Loucy (cell line): ENCODE results near the gene RAPGEF2.

ENCODE experiments used
- H2AFZ ChIP-seq: fragments of 200-600 bp; sonication (generic); 2 replicates; pipeline ENCODE4 v1.6.0; 2016; ENCODE audit warnings: antibody characterized with exemption, mild to moderate bottlenecking, low read length, moderate library complexity
- H3F3A ChIP-seq: fragments of 200-600 bp; 2 replicates; pipeline ENCODE4 v1.6.0; 2016; ENCODE audit warnings: antibody characterized with exemption, low read depth, mild to moderate bottlenecking
- H3K27me3 ChIP-seq: fragments of 200-600 bp; sonication (generic); 2 replicates; pipeline ENCODE4 v1.6.1; 2014; ENCODE audit warnings: low read length, mild to moderate bottlenecking; ENCODE audit not compliant: insufficient read depth, poor library complexity, severe bottlenecking
- H3K36me3 ChIP-seq: fragments of 200-600 bp; sonication (generic); 2 replicates; pipeline ENCODE4 v1.6.1; 2016; ENCODE audit warnings: low read length; ENCODE audit not compliant: insufficient read depth
- H3K4me1 ChIP-seq: fragments of 200-600 bp; sonication (generic); 2 replicates; pipeline ENCODE4 v1.5.1; 2014; ENCODE audit warnings: low read length, mild to moderate bottlenecking; ENCODE audit not compliant: insufficient read depth, poor library complexity, severe bottlenecking
- H3K4me2 ChIP-seq: fragments of 200-600 bp; sonication (generic); 2 replicates; pipeline ENCODE4 v1.6.0; 2014; ENCODE audit warnings: antibody characterized with exemption, low read length, low read depth, mild to moderate bottlenecking; ENCODE audit not compliant: poor library complexity, severe bottlenecking
- H3K4me3 ChIP-seq: fragments of 200-600 bp; sonication (generic); 2 replicates; pipeline ENCODE4 v1.5.1; 2014; ENCODE audit warnings: low read length, mild to moderate bottlenecking, mixed read lengths; ENCODE audit not compliant: poor library complexity, severe bottlenecking
- H3K79me2 ChIP-seq: fragments of 200-600 bp; sonication (generic); 2 replicates; pipeline ENCODE4 v1.6.1; 2014; ENCODE audit warnings: low read length; ENCODE audit not compliant: insufficient read depth
- H3K9ac ChIP-seq: fragments of 200-600 bp; sonication (generic); 2 replicates; pipeline ENCODE4 v1.6.0; 2014; ENCODE audit warnings: mild to moderate bottlenecking, low read depth, low read length, moderate library complexity; ENCODE audit not compliant: poor library complexity, severe bottlenecking
- H3K9me2 ChIP-seq: fragments of 200-600 bp; sonication (generic); replicated peaks from 2 replicates; pipeline ENCODE4 v1.6.1; 2016; ENCODE audit warnings: low read depth, low read length, mixed read lengths
- H3K9me3 ChIP-seq: fragments of 200-600 bp; sonication (generic); 2 replicates; pipeline ENCODE4 v1.6.1; 2014; ENCODE audit warnings: mild to moderate bottlenecking, antibody characterized with exemption, low read length, low read depth; ENCODE audit not compliant: insufficient read depth
- H4K20me1 ChIP-seq: fragments of 200-600 bp; sonication (generic); 2 replicates; pipeline ENCODE4 v1.6.0; 2014; ENCODE audit warnings: antibody characterized with exemption, low read length, mild to moderate bottlenecking; ENCODE audit not compliant: insufficient read depth, poor library complexity, severe bottlenecking
- EZH2phosphoT487 ChIP-seq: fragments of 200-600 bp; IDR thresholded peaks from 2 replicates; pipeline ENCODE4 v1.6.1; 2018; ENCODE audit warnings: antibody characterized with exemption, mild to moderate bottlenecking, moderate library complexity, borderline replicate concordance
- TF ChIP-seq, protein P1 (sequence below): fragments of 200-600 bp; sonication (generic); conservative IDR thresholded peaks from 2 replicates; pipeline ENCODE4 v1.5.1; 2014; ENCODE audit warnings: mild to moderate bottlenecking, antibody characterized with exemption, low read length

Gene RAPGEF2

GRCh38 chr4:159269116-159269515, 166.2 kb downstream of the RAPGEF2 start:
- Histone ChIP-seq H3K4me2 (no peak overlapping the region), H3F3A (no peaks in the 10 kb centered on the region; the same call in 1 of the 2 replicates), H3K36me3 (0 out of 2 replicates have a peak, but pooled peaks cover 2% of the 10 kb centered on the region), H3K9me3 (no peaks in the 10 kb centered on the region), H4K20me1 (no peaks in the 10 kb centered on the region), H2AFZ (no peak overlapping the region), H3K9me2 (no peaks in the 10 kb centered on the region), H3K27me3 (no peaks in the 10 kb centered on the region), H3K9ac (no peak overlapping the region), H3K79me2 (no peaks in the 10 kb centered on the region), H3K4me1 (peaks cover 36% of the 10 kb centered on the region), H3K4me3 (no peak overlapping the region)
- TF ChIP-seq, protein P1, sequence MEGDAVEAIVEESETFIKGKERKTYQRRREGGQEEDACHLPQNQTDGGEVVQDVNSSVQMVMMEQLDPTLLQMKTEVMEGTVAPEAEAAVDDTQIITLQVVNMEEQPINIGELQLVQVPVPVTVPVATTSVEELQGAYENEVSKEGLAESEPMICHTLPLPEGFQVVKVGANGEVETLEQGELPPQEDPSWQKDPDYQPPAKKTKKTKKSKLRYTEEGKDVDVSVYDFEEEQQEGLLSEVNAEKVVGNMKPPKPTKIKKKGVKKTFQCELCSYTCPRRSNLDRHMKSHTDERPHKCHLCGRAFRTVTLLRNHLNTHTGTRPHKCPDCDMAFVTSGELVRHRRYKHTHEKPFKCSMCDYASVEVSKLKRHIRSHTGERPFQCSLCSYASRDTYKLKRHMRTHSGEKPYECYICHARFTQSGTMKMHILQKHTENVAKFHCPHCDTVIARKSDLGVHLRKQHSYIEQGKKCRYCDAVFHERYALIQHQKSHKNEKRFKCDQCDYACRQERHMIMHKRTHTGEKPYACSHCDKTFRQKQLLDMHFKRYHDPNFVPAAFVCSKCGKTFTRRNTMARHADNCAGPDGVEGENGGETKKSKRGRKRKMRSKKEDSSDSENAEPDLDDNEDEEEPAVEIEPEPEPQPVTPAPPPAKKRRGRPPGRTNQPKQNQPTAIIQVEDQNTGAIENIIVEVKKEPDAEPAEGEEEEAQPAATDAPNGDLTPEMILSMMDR: no peak
- no peak for TF ChIP-seq EZH2phosphoT487

DNA sequence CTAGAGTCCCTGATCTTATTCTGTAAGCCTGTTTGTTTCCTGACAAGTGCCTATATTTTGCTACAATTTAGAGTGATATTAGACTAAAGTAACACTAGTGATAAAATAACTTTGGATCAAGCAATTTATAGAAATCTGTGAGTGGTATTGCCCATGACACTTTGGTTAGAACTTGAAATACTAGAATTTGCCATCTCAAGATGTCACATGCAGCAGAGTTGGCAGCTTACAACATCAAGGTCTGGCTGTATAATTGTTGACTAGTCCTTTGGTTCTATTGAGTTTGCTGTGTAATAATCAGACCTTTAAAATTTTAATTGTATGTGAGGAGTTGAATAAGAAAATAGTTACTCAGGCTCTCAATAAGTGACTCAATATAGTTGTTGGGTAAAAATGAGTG, 167.1 kb downstream of the RAPGEF2 start:
- Histone ChIP-seq H3K27me3 (no peaks in the 10 kb centered on the region), H3K4me2 (no peak overlapping the region), H3K9ac (no peak overlapping the region), H4K20me1 (no peaks in the 10 kb centered on the region), H2AFZ (no peak overlapping the region), H3K79me2 (no peaks in the 10 kb centered on the region), H3K4me1 (peaks cover 36% of the 10 kb centered on the region), H3K9me2 (no peaks in the 10 kb centered on the region), H3F3A (no peaks in the 10 kb centered on the region; the same call in 1 of the 2 replicates), H3K9me3 (no peaks in the 10 kb centered on the region), H3K4me3 (no peak overlapping the region), H3K36me3 (no peaks in the 10 kb centered on the region)
- TF ChIP-seq, protein P1: no peak
- no peak for TF ChIP-seq EZH2phosphoT487

DNA sequence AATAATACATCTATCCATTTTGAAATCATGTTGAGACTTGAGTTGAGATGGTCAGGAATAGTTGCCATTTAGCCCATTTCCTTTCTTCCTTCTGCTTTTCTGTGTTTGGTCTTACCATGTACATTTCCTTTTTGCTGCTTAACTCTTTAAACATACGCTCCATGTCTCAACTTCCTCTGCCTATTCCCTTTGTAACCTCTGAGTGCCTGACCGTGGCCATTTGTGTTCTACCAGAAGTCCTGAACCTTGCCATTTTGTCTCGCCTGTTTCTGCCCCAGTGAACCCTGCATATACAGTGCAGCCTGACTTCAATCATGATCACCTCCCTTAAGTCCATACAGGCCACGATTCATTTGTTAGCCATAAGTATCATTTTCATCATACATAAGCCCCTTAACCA, 169.0 kb downstream of the RAPGEF2 start:
- Histone ChIP-seq H3K79me2 (no peaks in the 10 kb centered on the region), H3K27me3 (no peaks in the 10 kb centered on the region), H3K9me2 (no peaks in the 10 kb centered on the region), H4K20me1 (no peaks in the 10 kb centered on the region), H3K9ac (no peak overlapping the region), H3K4me3 (no peak overlapping the region), H3K4me1 (peaks cover 36% of the 10 kb centered on the region), H3F3A (no peaks in the 10 kb centered on the region; the same call in 1 of the 2 replicates), H3K9me3 (peaks cover 3% of the 10 kb centered on the region; the same call in 1 of the 2 replicates), H2AFZ (no peak overlapping the region), H3K4me2 (peak overlapping the region; percentile 21), H3K36me3 (no peaks in the 10 kb centered on the region)
- TF ChIP-seq, protein P1: no peak
- no peak for TF ChIP-seq EZH2phosphoT487
